GM19468 (cell line): ENCODE measurements around the gene LRBA.
"Not testable (repeated sequence)": the region's sequence is repeated elsewhere in the genome, so short reads cannot be mapped to it uniquely, and the experiment has no call there.

Source experiments
- ATAC-seq: cut with Tn5 transposase; IDR thresholded peaks from one replicate; pipeline ENCODE4 v1.9.1; 2021; ENCODE audit warnings: mild to moderate bottlenecking, moderate library complexity, moderate number of reproducible peaks; ENCODE audit not compliant: unreplicated experiment; ENCODE audit errors: extremely low read depth

LRBA gene

DNA sequence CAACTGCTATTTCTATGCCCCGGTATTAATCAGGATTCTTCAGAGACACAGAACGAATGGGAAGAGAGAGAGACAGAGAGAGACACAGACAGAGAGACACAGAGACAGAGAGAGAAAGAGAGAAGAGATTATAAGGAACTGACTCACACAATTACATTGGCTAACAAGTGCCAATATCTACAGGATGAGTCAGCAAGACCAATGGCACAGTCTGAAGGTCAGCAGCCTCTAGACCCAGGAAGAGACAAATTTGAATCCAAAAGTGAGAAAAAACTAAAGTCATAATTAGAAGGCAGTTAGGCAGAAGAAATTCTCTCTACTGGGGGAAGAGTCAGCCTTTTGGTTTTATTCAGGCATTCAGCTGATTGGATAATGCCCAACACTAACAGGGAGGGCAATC lies 245.8 kb downstream of the LRBA start:
- ATAC-seq = no peak

DNA sequence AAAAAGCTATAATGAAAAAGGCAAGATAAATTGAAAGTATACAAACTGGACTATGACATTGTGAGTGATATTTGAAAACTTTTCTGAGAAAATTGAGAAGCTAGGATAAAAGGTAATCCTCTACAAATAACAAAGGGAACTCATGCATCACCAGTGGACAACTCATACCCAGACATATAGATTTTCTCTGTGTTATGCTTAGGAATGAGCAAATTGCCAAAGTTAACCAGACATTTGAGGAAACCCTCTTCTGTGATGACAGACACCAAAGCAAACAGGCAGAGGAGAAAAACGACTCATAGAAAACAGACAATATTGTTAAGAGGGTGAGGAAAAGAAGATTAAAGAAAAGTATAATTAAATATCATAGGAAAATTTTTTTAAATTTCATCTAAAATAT lies 246.6 kb downstream of the LRBA start:
- no peak for ATAC-seq

DNA sequence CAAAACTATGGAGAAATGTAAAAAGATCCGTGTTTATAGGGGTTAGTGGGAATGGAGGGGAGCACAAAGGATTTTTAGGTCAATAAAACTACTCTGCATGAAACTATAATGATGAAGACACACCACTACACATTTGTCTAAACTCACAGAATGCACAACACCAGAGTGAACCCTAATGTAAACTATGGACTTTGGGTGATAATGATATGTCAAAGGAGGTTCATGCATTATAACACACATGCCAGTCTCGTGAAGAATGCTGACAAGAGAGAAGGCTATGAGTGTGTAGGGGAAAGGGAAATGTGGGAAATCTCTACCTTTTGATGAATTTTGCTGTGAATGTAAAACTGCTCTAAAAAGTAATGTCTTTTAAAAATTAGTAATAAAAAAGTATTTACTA lies 249.9 kb downstream of the LRBA start:
- ATAC-seq = no peak

DNA sequence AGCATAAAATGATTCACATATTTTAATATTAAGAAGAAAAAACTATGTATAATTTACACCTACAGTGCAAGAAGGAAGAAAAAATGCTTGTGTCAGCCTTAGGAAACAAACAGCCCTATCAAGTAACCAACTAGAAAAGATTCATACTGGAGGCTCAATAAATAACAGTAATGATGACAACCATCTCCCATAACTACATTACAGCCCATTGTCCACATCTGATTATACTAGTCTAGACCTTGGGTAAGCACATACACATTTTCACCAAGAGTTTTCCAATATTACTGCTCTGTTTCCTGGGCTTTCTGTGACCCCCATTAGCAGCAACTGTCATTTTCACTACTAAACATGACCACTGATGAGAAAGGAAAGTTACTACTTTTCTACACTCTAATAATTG lies 263.4 kb downstream of the LRBA start:
- ATAC-seq = no peak

DNA sequence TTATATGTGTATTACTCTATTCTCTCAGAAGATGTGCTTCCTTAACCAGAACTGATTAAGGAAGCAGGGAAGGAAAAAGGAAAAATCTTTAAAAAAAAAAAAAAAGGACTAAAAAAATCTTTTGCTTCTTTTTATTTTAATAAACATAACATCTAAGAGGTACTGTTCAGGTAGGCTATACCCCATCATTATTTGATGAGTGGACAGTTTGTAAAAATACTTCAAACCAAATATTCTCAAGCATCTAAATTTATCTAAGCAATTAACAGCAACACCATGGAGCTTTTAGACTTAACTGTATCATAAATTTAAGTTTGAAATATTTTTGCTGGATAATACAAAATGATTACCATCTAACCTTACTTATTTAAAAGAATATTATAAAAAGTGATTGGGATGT lies 264.3 kb downstream of the LRBA start:
- ATAC-seq = no peak

DNA sequence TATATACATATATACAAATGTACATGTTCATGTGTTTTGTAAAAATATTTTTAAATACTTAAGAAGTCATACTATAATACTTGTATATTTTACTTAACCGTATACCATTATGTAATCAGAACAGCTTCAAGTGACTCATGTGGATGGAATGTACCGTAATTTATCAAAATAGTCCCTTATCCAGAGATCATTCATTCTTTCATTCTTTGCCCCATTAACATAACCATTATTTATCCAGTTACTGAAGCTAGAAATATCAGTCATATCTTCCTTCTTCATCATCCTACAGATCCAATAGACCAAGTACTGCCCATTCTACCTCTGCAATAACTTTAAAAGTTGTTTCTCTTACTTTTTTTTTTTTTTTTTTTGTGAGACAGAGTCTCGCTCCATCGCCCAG lies 268.9 kb downstream of the LRBA start:
- no peak for ATAC-seq

DNA sequence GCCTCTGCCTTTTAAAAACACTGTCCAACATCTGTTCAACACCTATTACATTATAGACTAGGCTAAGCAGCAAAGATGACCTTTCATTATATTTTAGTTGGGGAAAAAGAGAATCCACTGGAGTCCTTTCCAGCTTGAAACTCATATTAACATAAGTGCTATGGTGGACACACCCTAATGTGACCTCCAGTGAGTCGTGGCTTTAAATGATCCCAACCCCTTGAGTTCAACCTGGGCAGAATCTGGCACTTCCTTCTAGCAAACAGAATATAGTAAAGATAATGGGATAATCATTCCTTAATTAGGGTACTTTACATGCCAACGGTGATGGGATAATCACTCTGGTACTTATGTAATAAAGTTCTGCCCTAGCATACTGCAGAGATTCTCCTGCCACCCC lies 270.5 kb downstream of the LRBA start:
- ATAC-seq = no peak

DNA sequence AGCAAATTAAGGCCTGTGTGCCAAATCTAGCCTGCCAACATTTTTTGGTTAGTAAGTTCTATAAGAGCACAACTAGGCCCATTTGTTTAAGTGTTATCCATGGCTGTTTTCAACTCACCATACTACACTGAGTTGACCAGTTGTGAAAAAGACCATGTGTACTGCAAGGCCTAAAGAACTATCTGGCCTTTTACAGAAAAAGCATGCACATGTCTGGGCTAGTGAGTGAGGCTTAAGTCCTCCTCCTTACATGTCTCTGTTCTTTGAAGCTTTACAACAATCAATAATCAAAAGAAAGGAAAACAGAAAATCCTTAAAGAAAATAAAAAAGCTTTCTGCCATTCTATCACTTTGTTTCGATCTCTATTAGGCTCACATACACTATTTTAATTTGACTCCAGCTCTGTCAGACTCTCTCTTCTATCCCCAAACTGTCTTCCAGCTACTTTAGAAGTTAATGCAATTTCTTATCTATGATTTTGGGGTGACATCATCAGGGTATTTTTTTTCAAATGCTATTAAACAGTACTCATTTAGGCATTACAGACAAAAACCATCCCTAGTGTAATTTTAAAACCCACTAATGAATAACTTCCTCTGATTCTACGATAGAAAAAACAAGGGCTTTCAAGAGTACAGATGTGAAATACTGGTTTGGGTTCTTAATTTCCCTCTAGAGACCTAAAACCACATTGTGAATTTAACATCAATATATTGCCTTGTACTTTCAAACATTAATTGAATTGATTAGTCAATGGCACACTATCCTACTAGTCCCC lies 271.3 kb downstream of the LRBA start:
- no peak for ATAC-seq

DNA sequence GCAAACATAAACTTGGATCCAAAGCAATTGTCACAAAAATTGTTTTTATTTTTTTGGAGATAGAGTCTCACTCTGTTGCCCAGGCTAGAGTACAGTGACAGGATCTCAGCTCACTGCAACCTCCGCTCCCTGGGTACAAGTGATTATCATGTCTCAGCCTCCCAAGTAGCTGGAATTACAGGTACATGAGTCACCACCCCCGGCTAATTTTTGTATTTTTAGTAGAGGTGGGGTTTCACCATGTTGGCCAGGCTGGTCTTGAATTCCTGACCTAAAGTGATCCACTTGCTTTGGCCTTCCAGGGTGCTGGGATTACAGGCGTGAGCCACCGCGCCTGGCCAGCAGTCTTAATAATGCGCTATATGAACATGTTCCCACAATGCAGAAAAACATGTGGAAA lies 272.2 kb downstream of the LRBA start:
- ATAC-seq = not testable (repeated sequence)

GRCh38 chr4:150739591-150739990 lies 275.5 kb downstream of the LRBA start:
- no peak for ATAC-seq

DNA sequence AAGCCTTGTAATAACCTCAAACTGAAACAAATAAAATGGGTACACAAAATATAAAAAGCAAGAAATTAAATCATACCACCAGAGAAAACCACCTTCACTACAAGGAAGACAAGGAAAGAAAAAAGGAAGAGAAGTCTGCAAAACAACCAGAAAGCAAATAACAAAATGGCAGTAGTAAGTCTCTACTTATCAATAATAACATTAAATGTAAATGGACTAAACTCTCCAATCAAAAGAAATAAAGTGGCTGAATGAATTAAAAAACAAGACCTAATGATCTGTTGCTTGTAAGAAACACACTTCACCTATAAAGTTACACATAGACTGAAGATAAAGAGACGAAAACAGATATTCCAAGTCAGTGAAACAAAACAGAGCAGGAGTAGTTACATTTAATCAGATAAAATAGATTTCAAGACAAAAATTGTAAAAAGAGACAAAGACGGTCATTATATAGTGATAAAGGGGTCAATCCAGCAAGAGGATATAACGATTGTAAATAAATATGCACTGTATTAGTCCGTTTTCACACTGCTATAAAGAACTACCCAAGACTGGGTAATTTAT lies 289.0 kb downstream of the LRBA start:
- no peak for ATAC-seq

GRCh38 chr4:150723727-150724411 lies 291.2 kb downstream of the LRBA start:
- ATAC-seq = no peak

GRCh38 chr4:150722908-150723362 lies 292.1 kb downstream of the LRBA start:
- ATAC-seq = no peak

DNA sequence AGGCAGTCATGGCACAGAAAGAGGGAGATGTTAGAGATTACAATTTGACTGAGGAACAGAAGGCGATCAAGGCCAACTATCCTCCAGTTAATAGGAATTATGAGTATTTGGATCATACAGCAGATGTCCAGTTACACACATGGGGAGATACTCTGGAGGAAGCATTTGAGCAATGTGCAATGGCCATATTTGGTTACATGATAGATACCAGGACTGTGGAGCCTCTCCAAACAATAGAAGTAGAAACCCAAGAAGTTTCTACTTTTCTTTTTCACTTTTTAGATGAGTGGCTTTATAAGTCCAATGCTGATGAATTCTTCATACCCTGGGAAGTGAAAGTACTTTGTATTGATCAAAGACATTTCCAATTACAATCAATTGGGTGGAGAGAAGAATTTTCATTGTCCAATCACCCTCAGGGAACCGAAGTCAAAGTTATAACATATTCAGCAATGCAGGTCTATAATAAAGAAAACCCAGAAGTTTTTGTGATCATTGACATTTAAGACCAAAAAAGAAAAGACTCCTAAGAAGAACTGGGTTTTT lies 294.0 kb downstream of the LRBA start:
- no peak for ATAC-seq

GRCh38 chr4:150717952-150718351 lies 297.1 kb downstream of the LRBA start:
- ATAC-seq = no peak

- no peak for ATAC-seq
These were observed 300.3 kb downstream of the LRBA start for GRCh38 chr4:150714462-150715438.

- no peak for ATAC-seq
These were observed 301.8 kb downstream of the LRBA start for GRCh38 chr4:150713251-150713650.

DNA sequence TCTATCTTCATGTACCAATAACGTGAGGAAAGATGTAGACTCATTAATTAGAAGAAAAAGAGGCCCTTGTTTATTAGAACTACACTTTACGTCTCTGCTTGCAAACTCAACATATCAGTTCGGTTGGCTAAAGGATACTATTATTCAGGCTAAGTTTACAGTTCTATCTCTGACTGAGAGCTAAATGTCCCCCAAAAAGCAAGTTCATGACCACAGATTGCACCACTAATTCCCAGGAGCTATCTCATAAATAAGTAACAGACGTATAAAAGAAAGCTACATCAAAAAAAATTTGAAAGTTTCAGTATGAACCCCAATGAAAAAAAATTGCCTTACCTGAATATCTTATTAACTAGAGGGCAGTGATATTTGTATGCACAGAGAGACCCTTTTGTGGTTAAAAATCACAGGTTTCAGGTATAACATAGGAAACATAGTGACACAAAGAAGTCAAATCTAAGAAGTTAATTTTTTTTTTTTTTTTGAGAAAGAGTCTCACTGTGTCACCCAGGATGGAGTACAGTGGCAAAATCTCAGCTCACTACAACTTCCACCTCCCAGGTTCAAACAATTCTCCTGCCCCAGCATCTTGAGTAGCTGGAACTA lies 304.2 kb downstream of the LRBA start:
- ATAC-seq = no peak

DNA sequence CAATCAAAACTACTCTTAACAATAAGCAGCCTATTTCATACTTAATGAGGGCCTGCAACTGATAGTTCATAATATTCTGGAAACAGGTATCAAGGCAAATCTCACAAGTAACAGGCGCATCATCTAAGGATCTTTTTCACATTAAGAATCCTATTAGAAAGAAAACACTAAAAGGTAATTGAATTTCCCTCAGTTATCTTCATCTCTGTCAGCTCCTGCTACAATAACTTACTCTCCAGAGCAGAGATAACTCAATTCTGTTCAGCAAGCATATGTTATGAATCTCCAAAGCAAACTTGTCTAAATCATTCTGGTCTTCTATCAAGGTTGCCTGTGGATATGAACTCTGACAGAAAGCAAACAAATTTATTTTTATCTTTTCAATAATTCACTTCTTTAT lies 307.1 kb downstream of the LRBA start:
- no peak for ATAC-seq

DNA sequence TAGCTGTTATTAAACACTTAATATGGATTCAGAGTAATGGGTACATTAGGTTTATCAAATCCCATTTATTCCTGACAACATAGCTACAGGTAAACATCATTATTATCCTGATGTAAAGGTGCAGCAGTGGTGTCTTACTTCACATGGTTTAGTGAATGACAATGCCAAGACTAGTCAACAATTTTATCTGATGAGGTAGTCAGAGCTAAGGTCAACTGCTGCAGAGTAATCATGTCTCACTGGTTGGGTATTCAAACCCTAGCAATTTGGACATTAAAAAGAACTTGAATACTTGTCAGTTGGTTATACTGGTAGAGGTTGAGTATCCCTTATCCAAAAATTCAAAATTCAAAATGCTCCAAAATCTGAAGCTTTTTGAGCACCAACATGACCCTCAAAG lies 315.5 kb downstream of the LRBA start:
- ATAC-seq = no peak
